Upper lobe of right lung (tissue), 1 donor: Measurements from ENCODE around the gene CFAP99. TPM values are rescaled to one million over a fixed set of nuclear protein-coding genes. Genes with fewer than 3 reads are reported as not detected.

Experiments
- ATAC-seq: fragments of 200-7000 bp; cut with Tn5 transposase; one replicate; pipeline ENCODE4 v1.9.1; 2020; ENCODE audit warnings: mild to moderate bottlenecking, moderate library complexity
- DNase-seq: peaks from one replicate; pipeline ENCODE4 v3.0.0-alpha.2; 2020
- H3K27ac ChIP-seq: fragments of 200-600 bp; one replicate; pipeline ENCODE4 v1.8.0; 2022
- H3K27me3 ChIP-seq: fragments of 200-600 bp; one replicate; pipeline ENCODE4 v1.8.0; 2022; ENCODE audit warnings: mild to moderate bottlenecking
- H3K36me3 ChIP-seq: fragments of 200-600 bp; one replicate; pipeline ENCODE4 v1.8.0; 2022
- H3K4me1 ChIP-seq: fragments of 200-600 bp; one replicate; pipeline ENCODE4 v1.8.0; 2022
- H3K4me3 ChIP-seq: fragments of 200-600 bp; one replicate; pipeline ENCODE4 v1.8.0; 2022; ENCODE audit warnings: mild to moderate bottlenecking
- H3K9me3 ChIP-seq: fragments of 200-600 bp; one replicate; pipeline ENCODE4 v1.8.0; 2022
- CTCF ChIP-seq: fragments of 200-600 bp; IDR thresholded peaks from one replicate; pipeline ENCODE4 v1.8.0; 2022; ENCODE audit warnings: antibody characterized with exemption
- intact Hi-C: fragments of 100-400 bp; cut with DNase I; formaldehyde crosslinking; loops from one replicate; pipeline ENCODE4 v1.11.0; 2022
- total RNA-seq: library from RNA; stranded (reverse); fragmentation: NEBNext Ultra II Directional; extraction: Animal tissue kit (Norgen Biotek cat#: 25700); gene quantifications from one replicate; pipeline ENCODE4 v1.2.1, GENCODE V29; 2021
- donor health status: DM: no; HTN: yes; CAD: no; lungs with severe emphysema.

Gene CFAP99
- total RNA-seq, 1 donor from 2014 or later: not detected

- Histone ChIP-seq H3K36me3 (no peaks in the 10 kb centered on the region), H3K4me3 (no peak overlapping the region), H3K9me3 (no peaks in the 10 kb centered on the region), H3K27me3 (no peaks in the 10 kb centered on the region), H3K4me1 (peaks cover 29% of the 10 kb centered on the region), H3K27ac (no peak overlapping the region)
- intact Hi-C loops: no loop called here
- TF ChIP-seq CTCF: no peak
- ATAC-seq (no peak), DNase-seq (peak; percentile 53)
These were observed 9.4 kb upstream of the CFAP99 start for GRCh38 chr4:2409381-2409783.

GRCh38 chr4:2411786-2412510 lies 6.8 kb upstream of the CFAP99 start:
- intact Hi-C loops: no loop called here
- DNase-seq: peak; percentile 54
- Histone ChIP-seq H3K9me3 (no peaks in the 10 kb centered on the region), H3K36me3 (no peaks in the 10 kb centered on the region), H3K27ac (peak overlapping the region; percentile 70), H3K27me3 (no peaks in the 10 kb centered on the region), H3K4me3 (no peak overlapping the region), H3K4me1 (peaks cover 33% of the 10 kb centered on the region)
- TF ChIP-seq CTCF: no peak
- no peak for ATAC-seq

GRCh38 chr4:2412534-2412884 lies 6.2 kb upstream of the CFAP99 start:
- DNase-seq (no peak), ATAC-seq (peak; percentile 0)
- Histone ChIP-seq H3K9me3 (no peaks in the 10 kb centered on the region), H3K27me3 (no peaks in the 10 kb centered on the region), H3K36me3 (no peaks in the 10 kb centered on the region), H3K4me1 (peaks cover 33% of the 10 kb centered on the region), H3K27ac (peak overlapping the region; percentile 70), H3K4me3 (peak overlapping the region; percentile 35)
- intact Hi-C loops: no loop called here
- TF ChIP-seq CTCF: no peak

- H3K27ac ChIP-seq: peak overlapping the region; percentile 70
These were observed 5.7 kb upstream of the CFAP99 start for GRCh38 chr4:2412885-2413716.

More at GRCh38 chr4:2412885-2413716, 5.7 kb upstream of the CFAP99 start:
- Histone ChIP-seq H3K27me3 (no peaks in the 10 kb centered on the region), H3K36me3 (no peaks in the 10 kb centered on the region), H3K4me1 (peaks cover 36% of the 10 kb centered on the region), H3K4me3 (peak overlapping the region; percentile 35), H3K9me3 (no peaks in the 10 kb centered on the region)
- DNase-seq (peak; percentile 91), ATAC-seq (peak; percentile 89)
- peak; percentile 42 for TF ChIP-seq CTCF
- intact Hi-C loops: no loop called here
